ENCODE data around the gene OLFM1. TPM values are rescaled to one million over a fixed set of nuclear protein-coding genes. Genes with fewer than 3 reads are reported as not detected.

OLFM1 gene
- total and polyA plus RNA-seq, 9 of the 15 experiments (the other 6 are each of a cell fraction or from before 2014, with no cell fraction given), result not detected

DNA sequence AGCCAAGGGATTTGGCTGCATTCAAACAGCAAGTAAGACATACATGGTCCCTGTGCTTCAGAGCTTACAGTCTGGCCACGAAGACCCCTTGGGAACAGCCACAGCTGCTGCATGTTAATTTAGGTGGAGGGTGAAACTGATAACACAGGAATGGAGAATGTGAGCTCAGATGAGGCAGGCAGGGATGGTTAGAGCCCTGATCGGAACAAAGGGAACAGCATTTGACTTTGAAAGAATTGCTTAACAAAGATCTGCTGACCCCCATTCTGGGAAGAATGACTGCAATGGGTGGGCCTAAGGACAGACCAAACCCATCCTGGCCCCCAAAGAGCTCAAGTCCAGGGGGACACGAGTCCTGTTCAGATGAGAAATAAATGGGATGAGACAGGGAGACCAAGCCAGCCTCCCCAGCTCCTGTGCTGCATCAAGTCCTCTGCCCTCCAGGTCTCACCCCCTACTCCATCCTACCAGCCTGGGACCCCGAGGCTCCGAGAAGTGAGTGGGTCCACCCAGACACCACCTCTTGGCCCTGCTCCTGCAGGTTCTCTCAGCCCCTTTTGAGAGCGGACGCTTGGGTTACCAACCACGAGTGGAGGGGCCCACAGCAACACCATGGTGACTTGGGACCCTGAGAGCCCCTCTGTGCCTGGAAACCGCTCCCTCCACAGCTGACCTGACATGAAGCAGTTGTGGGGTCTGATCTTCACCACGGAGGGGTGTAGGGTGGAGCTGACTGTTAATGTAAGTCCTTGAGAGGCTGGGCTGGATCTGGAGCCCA is 50.8 kb downstream of the OLFM1 start:
- no peak for ATAC-seq
- no peak for FAIRE-seq
- intact Hi-C loops (cut with micrococcal nuclease), result no loop called here
- WGBS (ENCODE audit: insufficient coverage, low coverage, missing lambda C conversion rate), result 1% methylated on average over 10 of the region's 10 CpGs
- Histone ChIP-seq H3K36me3 (ENCODE audit: control insufficient read depth, insufficient read depth, low read length) (no peaks in the 10 kb centered on the region), H3K4me3 (no peak overlapping the region), H3K27ac (ENCODE audit: extremely low read depth, low read depth, low read length) (no peak overlapping the region), H3K4me1 (replicated peaks in 1 of 2; ENCODE audit: control insufficient read depth in 2 of 2, insufficient read depth in 2 of 2, low read length in 2 of 2) (peaks cover 0 to 8% of the 10 kb centered on the region in 2 experiments; a peak in 2 of 5 replicates), H3K9me3 (replicated peaks; ENCODE audit: control insufficient read depth, insufficient read depth, low read depth, low read length) (no peaks in the 10 kb centered on the region), H3K9ac (ENCODE audit: insufficient read depth in 1 of 2, low read depth in 2 of 2, low read length in 2 of 2) (no peak overlapping the region), H4K20me1 (replicated peaks; ENCODE audit: control insufficient read depth, insufficient read depth, low read length) (no peaks in the 10 kb centered on the region), H2AFZ (ENCODE audit: low read depth, low read length) (no peak overlapping the region), H3K27me3 (ENCODE audit: control insufficient read depth in 2 of 2, insufficient read depth in 2 of 2, low read length in 2 of 2) (peaks cover 0 to 20% of the 10 kb centered on the region in 2 experiments; a peak in 2 of 5 replicates), H3K9me1 (ENCODE audit: control insufficient read depth, insufficient read depth, low read length) (peaks cover 3% of the 10 kb centered on the region), H3K4me2 (ENCODE audit: insufficient read depth, low read length) (no peak overlapping the region), H3K79me2 (ENCODE audit: control insufficient read depth, insufficient read depth, low read length) (no peaks in the 10 kb centered on the region)
- DNase-seq (ENCODE audit: extremely low read depth in 1 of 4, low spot score in 3 of 4), result no peak
- ChIA-PET CTCF (ENCODE audit: low intra/inter-chr PET ratio) (no interaction called here), POLR2A (interaction anchor here (1.3 kb wide), 1 partner anchor 24 kb away, joined by 6 read pairs; no protein-coding TSS in a partner anchor)
- in situ Hi-C loops (cut with MboI), result no loop called here
- BruUV-seq (replicated peaks), result no TSS peak
- peak; percentile 65; the same call in 1 of the 2 replicates for TF ChIP-seq ZNF324 (CRISPR knock-in tag; IDR thresholded peaks at IDR 0.05)
- TF ChIP-seq HDAC2 (IDR thresholded peaks at IDR 0.05), result no peak

DNA sequence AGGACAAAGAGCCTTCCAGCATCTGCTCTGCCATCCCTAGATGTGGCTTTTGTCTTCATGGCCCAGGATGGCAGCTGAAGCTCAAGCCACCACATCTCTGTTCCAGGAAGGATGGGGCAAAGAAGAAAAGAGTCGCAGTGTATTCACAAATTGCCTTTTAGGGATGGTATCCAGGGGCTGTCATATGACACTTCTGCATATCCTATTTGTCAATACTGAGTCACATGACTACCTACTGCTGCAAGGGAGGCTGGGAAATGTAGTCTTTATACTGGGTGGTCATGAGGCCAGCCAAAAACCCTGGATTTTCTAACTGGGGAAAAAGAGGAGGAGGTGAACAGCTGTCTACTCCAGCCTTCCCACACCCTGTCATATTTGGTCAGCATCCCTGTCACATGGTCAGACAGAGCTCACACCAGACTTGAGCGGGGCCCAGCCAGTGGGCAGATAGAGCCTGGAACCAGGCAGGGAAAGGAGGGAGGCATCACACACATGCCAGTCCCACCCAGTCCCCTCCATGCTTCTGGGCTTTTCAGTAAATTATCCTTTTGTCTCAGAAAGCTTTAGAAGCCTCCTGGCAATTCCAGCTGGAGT is 52.0 kb downstream of the OLFM1 start:
- ChIA-PET POLR2A (no interaction called here), CTCF (ENCODE audit: low intra/inter-chr PET ratio) (no interaction called here)
- BruUV-seq (replicated peaks), result no TSS peak
- Histone ChIP-seq H3K4me1 (replicated peaks in 1 of 2; ENCODE audit: control insufficient read depth in 2 of 2, insufficient read depth in 2 of 2, low read length in 2 of 2) (peaks cover 0 to 5% of the 10 kb centered on the region in 2 experiments; a peak in 2 of 5 replicates), H3K9me1 (ENCODE audit: control insufficient read depth, insufficient read depth, low read length) (peaks cover 3% of the 10 kb centered on the region), H3K4me2 (ENCODE audit: insufficient read depth, low read length) (no peak overlapping the region), H3K79me2 (ENCODE audit: control insufficient read depth, insufficient read depth, low read length) (no peaks in the 10 kb centered on the region), H3K27me3 (ENCODE audit: control insufficient read depth in 2 of 2, insufficient read depth in 2 of 2, low read length in 2 of 2) (peaks cover 0 to 11% of the 10 kb centered on the region in 2 experiments; a peak in 1 of 5 replicates), H4K20me1 (replicated peaks; ENCODE audit: control insufficient read depth, insufficient read depth, low read length) (no peaks in the 10 kb centered on the region), H3K9me3 (replicated peaks; ENCODE audit: control insufficient read depth, insufficient read depth, low read depth, low read length) (no peaks in the 10 kb centered on the region), H3K36me3 (ENCODE audit: control insufficient read depth, insufficient read depth, low read length) (no peaks in the 10 kb centered on the region), H3K27ac (ENCODE audit: extremely low read depth, low read depth, low read length) (no peak overlapping the region), H2AFZ (ENCODE audit: low read depth, low read length) (no peak overlapping the region), H3K4me3 (no peak overlapping the region), H3K9ac (ENCODE audit: insufficient read depth in 1 of 2, low read depth in 2 of 2, low read length in 2 of 2) (no peak overlapping the region)
- peak; percentile 69; the same call in 2 of the 3 replicates for ATAC-seq
- WGBS (ENCODE audit: insufficient coverage, low coverage, missing lambda C conversion rate), result 13% methylated on average over 2 of the region's 2 CpGs
- DNase-seq (ENCODE audit: extremely low read depth in 1 of 4, low spot score in 3 of 4), result peak in 1 of 4 experiments; percentile 18
- no peak for FAIRE-seq
- intact Hi-C loops (cut with micrococcal nuclease) (no loop called here), in situ Hi-C loops (cut with MboI) (no loop called here)
- TF ChIP-seq CBFA2T2 (conservative IDR thresholded peaks at IDR 0.05) (peak; percentile 52), SMARCB1 (IDR thresholded peaks at IDR 0.05; ENCODE audit: insufficient read length, low read depth) (no peak), NFIX (CRISPR knock-in tag; IDR thresholded peaks at IDR 0.05; ENCODE audit: low read depth) (no peak), NR4A1 (CRISPR knock-in tag; IDR thresholded peaks at IDR 0.05) (no peak), NR4A1 (tag; IDR thresholded peaks at IDR 0.05) (no peak), PTBP1 (IDR thresholded peaks at IDR 0.05; ENCODE audit: low read depth, low read length) (no peak), CSDE1 (IDR thresholded peaks at IDR 0.05) (no peak), KDM5B (IDR thresholded peaks at IDR 0.05; ENCODE audit: insufficient replicate concordance, low read depth, low read length) (no peak), E2F3 (CRISPR knock-in tag; IDR thresholded peaks at IDR 0.05) (no peak), SP1 (CRISPR knock-in tag; IDR thresholded peaks at IDR 0.05) (no peak)
- TF ChIP-seq, protein P1, sequence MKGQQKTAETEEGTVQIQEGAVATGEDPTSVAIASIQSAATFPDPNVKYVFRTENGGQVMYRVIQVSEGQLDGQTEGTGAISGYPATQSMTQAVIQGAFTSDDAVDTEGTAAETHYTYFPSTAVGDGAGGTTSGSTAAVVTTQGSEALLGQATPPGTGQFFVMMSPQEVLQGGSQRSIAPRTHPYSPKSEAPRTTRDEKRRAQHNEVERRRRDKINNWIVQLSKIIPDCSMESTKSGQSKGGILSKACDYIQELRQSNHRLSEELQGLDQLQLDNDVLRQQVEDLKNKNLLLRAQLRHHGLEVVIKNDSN (CRISPR knock-in tag; IDR thresholded peaks at IDR 0.05), result peak; percentile 78

All from K562 (cell line).